Stimulated activated naive B cell treated with anti-CD40 and anti-IgM and Interleukin-4, amounts not matched to agents 10 μg/mL and 1 μg/mL and 100 μg/mL, for 72 hours (primary cell): Measurements from ENCODE around the gene DNAJC4.

ENCODE experiments used
- ATAC-seq, 2 donors: fragments of 150-1000 bp; cut with Tn5 transposase; replicated peaks; 2 replicates each; pipeline ENCODE4 v1.10.0; 2021; ENCODE audit warnings: moderate library complexity in 1 of 2
- DNase-seq: peaks from one replicate; pipeline ENCODE4 v3.0.0; 2021
- H3K27ac Mint-ChIP-seq: one replicate; pipeline ENCODE4 v1.8.0; 2022; ENCODE audit warnings: mild to moderate bottlenecking, mixed read lengths
- H3K27me3 Mint-ChIP-seq, 2 donors: one replicate each; pipeline ENCODE4 v1.8.0; 2022; ENCODE audit warnings: mixed read lengths in 2 of 2
- H3K36me3 Mint-ChIP-seq, 2 donors: one replicate each; pipeline ENCODE4 v1.8.0; 2022; ENCODE audit warnings: mixed read lengths in 2 of 2, mild to moderate bottlenecking in 1 of 2
- H3K4me1 Mint-ChIP-seq, 2 donors: one replicate each; pipeline ENCODE4 v1.8.0; 2022; ENCODE audit warnings: mixed read lengths in 2 of 2, mild to moderate bottlenecking in 1 of 2
- H3K4me3 Mint-ChIP-seq, 2 donors: one replicate each; pipeline ENCODE4 v1.8.0; 2022; ENCODE audit warnings: mild to moderate bottlenecking in 2 of 2, mixed read lengths in 2 of 2, moderate library complexity in 1 of 2
- H3K9me3 Mint-ChIP-seq, 2 donors: one replicate each; pipeline ENCODE4 v1.8.0; 2022; ENCODE audit warnings: mixed read lengths in 2 of 2, mild to moderate bottlenecking in 1 of 2

DNAJC4 gene

DNA sequence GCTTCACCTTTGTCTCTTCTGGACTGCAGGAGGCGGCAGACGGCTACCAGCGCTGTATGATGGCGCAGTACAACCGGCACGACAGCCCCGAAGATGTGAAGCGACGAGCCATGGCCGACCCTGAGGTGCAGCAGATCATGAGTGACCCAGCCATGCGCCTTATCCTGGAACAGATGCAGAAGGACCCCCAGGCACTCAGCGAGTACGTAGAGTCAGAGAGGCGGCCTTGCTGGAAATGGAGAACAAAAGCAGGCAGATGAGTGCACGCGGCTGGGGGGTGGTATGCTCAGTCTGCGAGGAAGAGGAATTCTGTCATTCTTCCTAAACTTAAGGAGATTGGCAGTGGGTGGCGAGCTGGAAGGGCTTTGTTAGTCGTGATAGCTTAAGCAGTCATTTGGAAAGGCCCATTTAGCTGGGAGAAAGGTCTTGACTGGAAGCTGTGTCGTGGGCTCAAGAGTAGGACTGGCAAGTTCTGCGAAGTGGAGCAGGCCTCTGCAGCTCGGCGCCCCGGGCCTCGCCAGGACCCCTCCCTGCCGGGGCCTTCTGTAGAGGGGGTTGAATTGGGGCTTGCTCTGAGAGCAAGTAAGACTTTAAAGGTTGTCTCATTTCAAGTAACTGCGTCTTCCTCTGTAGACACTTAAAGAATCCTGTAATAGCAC is 26.8 kb upstream of the DNAJC4 start:
- Mint-ChIP-seq H3K27ac (no peak overlapping the region), H3K9me3 (no peaks in the 10 kb centered on the region), H3K4me1 (peaks cover 34 to 54% of the 10 kb centered on the region in 2 donors), H3K27me3 (no peaks in the 10 kb centered on the region), H3K4me3 (no peak overlapping the region), H3K36me3 (peaks cover 56 to 72% of the 10 kb centered on the region in 2 donors)
- ATAC-seq = no peak
- no peak for DNase-seq

- no peak for ATAC-seq
- DNase-seq = no peak
- H3K27ac Mint-ChIP-seq = peak overlapping the region; percentile 98
- H3K4me1 Mint-ChIP-seq = peaks cover 38 to 59% of the 10 kb centered on the region in 2 donors
- H3K36me3 Mint-ChIP-seq = peaks cover 60 to 77% of the 10 kb centered on the region in 2 donors
- H3K4me3 Mint-ChIP-seq = peak overlapping the region in 1 of 2 donors; percentile 23
- no peaks in the 10 kb centered on the region for H3K9me3 Mint-ChIP-seq
- H3K27me3 Mint-ChIP-seq = no peaks in the 10 kb centered on the region
Observed at GRCh38 chr11:64204080-64204440, 26.3 kb upstream of the DNAJC4 start.

GRCh38 chr11:64204464-64204989 is 25.8 kb upstream of the DNAJC4 start:
- H3K36me3 Mint-ChIP-seq = peaks cover 63 to 81% of the 10 kb centered on the region in 2 donors
- peak; percentile 66 for DNase-seq
- peaks cover 41 to 64% of the 10 kb centered on the region in 2 donors for H3K4me1 Mint-ChIP-seq
- H3K4me3 Mint-ChIP-seq = peak overlapping the region in 1 of 2 donors; percentile 62
- H3K27me3 Mint-ChIP-seq = no peaks in the 10 kb centered on the region
- no peaks in the 10 kb centered on the region for H3K9me3 Mint-ChIP-seq
- H3K27ac Mint-ChIP-seq = peak overlapping the region; percentile 98
- peak; percentile 22 to 35 for ATAC-seq

GRCh38 chr11:64206457-64207255 is 23.7 kb upstream of the DNAJC4 start, which contains the start of gene FERMT3:
Gene FERMT3, plus strand, starts transcription at chr11:64206721. Its CDS starts 644 bp downstream, at chr11:64207365.
- ATAC-seq (peak; percentile 69 to 70), DNase-seq (peak; percentile 79)

GRCh38 chr11:64207256-64208085 is 22.9 kb upstream of the DNAJC4 start:
- H3K27me3 Mint-ChIP-seq = no peaks in the 10 kb centered on the region
- H3K9me3 Mint-ChIP-seq = no peaks in the 10 kb centered on the region
- H3K4me3 Mint-ChIP-seq = peak overlapping the region; percentile 92 to 95
- peaks cover 71 to 85% of the 10 kb centered on the region in 2 donors for H3K36me3 Mint-ChIP-seq
- DNase-seq = peak; percentile 77
- H3K4me1 Mint-ChIP-seq = peaks cover 53 to 88% of the 10 kb centered on the region in 2 donors
- ATAC-seq = peak; percentile 75 to 81
- peak overlapping the region; percentile 98 for H3K27ac Mint-ChIP-seq

More at GRCh38 chr11:64206457-64207255, 23.7 kb upstream of the DNAJC4 start, which contains the start of gene FERMT3:
- Mint-ChIP-seq H3K27ac (peak within 1 kb of the TSS; percentile 98), H3K4me3 (peak within 1 kb of the TSS; percentile 92 to 95), H3K4me1 (peaks cover 45 to 81% of the 10 kb centered on the region in 2 donors), H3K27me3 (no peaks in the 10 kb centered on the region), H3K36me3 (peaks cover 63 to 82% of the 10 kb centered on the region in 2 donors), H3K9me3 (no peaks in the 10 kb centered on the region)

DNA sequence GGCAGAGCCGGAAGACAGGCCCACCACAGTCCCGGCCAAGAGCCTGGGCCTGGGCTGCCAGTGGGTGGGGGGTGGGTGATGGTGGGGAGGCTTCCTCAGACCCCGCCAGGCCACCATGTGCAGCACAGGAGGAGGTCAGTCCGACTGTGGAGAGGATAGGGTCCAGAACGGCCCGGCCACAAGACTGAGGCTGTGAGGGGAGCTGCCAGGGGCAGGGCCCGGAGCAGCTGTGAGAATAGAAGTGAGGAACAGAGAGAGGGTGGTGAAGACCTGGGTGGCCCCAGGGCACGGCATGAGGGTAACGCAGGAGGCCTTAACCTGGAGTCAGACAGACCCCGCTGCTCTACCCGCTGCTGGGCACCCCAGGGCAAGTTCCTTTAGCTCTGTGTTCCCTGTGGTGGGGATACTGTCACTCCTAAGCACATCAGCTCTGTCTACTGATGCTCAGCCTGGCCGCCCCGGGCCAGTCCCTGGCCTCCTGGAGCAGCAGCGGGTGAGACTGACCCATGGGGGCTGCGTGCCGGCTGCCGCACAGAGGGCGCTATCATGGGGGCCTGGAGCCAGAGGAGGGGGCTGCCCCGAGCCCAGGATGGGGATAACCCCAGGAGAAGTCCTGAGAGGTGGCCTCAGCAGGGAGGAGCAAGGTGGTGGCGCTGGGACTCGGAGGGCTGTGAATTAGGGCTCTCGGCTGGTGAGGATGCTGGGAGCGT is 22.1 kb upstream of the DNAJC4 start:
- ATAC-seq (peak in 1 of 2 donors; percentile 8), DNase-seq (no peak)
- H3K4me1 Mint-ChIP-seq = peaks cover 53 to 92% of the 10 kb centered on the region in 2 donors
- H3K4me3 Mint-ChIP-seq = peak overlapping the region; percentile 92 to 95
- H3K27ac Mint-ChIP-seq = peak overlapping the region; percentile 98
- H3K9me3 Mint-ChIP-seq = no peaks in the 10 kb centered on the region
- H3K27me3 Mint-ChIP-seq = no peaks in the 10 kb centered on the region
- H3K36me3 Mint-ChIP-seq = peaks cover 71 to 84% of the 10 kb centered on the region in 2 donors

DNA sequence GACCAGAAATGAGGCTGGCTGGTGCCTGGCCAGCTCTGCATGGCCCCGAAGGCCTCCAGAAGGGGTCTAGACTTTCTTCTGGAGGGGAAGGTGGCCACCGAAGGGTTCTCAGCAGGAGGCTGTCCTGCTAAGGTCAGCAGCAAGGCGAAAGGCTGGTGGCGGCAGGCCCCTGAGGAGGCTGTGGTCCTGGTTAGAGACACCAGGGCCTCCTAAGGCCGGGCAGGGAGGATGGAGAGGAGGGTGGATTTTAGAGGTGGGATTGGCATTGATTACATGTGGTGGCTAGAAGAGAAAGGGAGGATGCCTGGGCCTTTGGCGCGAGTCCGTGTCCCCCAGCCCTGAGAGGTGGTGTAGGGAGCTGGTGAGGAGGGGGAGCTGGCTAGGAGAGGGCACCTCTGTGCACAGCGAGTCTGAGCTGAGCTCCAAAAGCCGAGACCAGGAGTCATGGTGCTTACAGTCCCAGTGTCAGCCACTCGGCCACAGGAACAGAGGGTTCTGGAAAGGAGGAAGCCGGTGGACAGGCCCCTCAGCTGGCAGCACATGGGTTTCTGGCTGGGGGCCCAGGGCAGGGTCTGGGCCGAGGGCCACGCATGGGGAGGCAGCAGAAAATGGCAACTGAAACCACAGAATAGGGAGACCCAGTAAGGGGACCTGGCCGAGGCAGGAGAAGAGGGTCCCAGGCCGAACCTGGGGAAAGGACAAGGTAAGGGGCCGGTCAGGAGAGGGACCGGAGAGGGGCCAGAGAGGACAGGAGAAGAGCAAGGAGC is 21.4 kb upstream of the DNAJC4 start:
- peaks cover 52 to 92% of the 10 kb centered on the region in 2 donors for H3K4me1 Mint-ChIP-seq
- peak overlapping the region; percentile 98 for H3K27ac Mint-ChIP-seq
- no peaks in the 10 kb centered on the region for H3K9me3 Mint-ChIP-seq
- peak overlapping the region; percentile 92 to 95 for H3K4me3 Mint-ChIP-seq
- ATAC-seq = no peak
- DNase-seq = no peak
- H3K36me3 Mint-ChIP-seq = peaks cover 69 to 82% of the 10 kb centered on the region in 2 donors
- H3K27me3 Mint-ChIP-seq = no peaks in the 10 kb centered on the region

DNA sequence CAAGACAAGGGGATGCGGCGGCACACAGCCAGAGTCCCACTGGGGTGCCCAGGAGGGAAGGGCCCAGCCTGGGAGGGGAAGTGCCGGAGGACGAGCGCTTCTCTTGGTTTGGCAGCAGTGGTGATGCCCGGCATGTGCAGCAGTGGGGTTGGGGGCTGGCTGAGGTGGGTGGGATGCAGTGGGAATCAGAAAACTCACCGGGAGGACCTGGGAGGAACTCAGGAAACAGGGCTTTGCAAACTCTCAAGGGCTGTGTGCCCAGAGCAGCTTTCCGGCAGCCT is 20.8 kb upstream of the DNAJC4 start:
- H3K27ac Mint-ChIP-seq = peak overlapping the region; percentile 98

DNA sequence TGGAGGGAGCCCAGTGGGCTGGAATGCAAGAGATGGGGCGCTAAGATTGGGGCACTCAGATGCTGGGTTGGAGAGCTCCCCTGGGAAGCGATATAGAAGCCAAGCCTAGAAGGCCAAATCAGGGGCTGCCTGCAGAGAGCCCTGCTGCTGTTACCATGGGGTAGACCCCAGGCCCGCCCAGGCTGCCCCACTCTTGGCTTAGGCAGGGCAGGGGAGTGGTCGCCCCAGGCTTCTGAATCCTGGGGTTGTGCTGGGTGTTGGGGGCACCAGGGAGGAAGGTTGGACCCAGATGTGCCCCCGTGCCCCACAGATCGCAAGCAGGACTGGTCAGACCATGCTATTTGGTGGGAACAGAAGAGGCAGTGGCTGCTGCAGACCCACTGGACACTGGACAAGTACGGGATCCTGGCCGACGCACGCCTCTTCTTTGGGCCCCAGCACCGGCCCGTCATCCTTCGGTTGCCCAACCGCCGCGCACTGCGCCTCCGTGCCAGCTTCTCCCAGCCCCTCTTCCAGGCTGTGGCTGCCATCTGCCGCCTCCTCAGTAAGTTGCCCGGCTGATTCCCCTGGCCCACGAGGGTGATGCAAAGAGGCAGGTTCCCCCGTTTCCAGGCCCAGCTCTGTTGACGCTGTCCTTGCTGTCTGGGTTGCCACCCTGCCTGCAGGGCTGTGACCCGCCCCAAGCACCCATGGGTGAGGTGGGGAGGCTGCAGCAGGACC is 19.9 kb upstream of the DNAJC4 start:
- Mint-ChIP-seq H3K27ac (peak overlapping the region; percentile 71), H3K9me3 (no peaks in the 10 kb centered on the region), H3K4me1 (peaks cover 48 to 92% of the 10 kb centered on the region in 2 donors), H3K4me3 (peak overlapping the region; percentile 53 to 57), H3K27me3 (no peaks in the 10 kb centered on the region), H3K36me3 (peaks cover 72 to 88% of the 10 kb centered on the region in 2 donors)
- DNase-seq = no peak
- no peak for ATAC-seq

More for the DNA sequence above, 20.8 kb upstream of the DNAJC4 start:
- ATAC-seq (no peak), DNase-seq (no peak)
- peak overlapping the region; percentile 92 to 95 for H3K4me3 Mint-ChIP-seq
- H3K36me3 Mint-ChIP-seq = peaks cover 69 to 82% of the 10 kb centered on the region in 2 donors
- no peaks in the 10 kb centered on the region for H3K27me3 Mint-ChIP-seq
- H3K4me1 Mint-ChIP-seq = peaks cover 48 to 92% of the 10 kb centered on the region in 2 donors
- no peaks in the 10 kb centered on the region for H3K9me3 Mint-ChIP-seq

DNA sequence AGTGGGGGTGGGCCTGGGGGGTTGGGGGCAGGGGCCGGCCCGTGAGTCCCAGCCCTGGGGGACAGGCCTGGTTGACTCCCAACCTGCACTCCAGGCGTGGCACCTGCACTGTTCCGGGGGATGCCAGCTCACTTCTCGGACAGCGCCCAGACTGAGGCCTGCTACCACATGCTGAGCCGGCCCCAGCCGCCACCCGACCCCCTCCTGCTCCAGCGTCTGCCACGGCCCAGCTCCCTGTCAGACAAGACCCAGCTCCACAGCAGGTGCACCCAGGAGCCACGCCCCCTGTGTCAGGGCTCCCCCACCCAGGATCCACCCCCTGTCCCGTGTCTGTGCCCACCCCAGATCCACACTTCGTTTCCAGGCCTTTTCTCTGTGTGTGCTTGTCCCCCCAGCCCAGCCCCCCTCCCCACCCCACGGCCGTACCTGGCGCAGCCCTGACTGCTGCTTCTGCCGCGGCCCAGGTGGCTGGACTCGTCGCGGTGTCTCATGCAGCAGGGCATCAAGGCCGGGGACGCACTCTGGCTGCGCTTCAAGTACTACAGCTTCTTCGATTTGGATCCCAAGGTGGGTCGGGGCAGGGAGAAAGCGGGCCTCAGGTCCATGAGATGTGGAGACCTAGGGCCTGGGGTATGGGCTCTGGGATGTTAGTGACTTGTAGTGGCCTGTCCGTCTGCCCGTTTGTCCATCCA is 19.0 kb upstream of the DNAJC4 start:
- ATAC-seq = no peak
- peak overlapping the region; percentile 39 for H3K27ac Mint-ChIP-seq
- H3K4me1 Mint-ChIP-seq = peaks cover 42 to 87% of the 10 kb centered on the region in 2 donors
- H3K36me3 Mint-ChIP-seq = peaks cover 69 to 83% of the 10 kb centered on the region in 2 donors
- H3K9me3 Mint-ChIP-seq = no peaks in the 10 kb centered on the region
- no peaks in the 10 kb centered on the region for H3K27me3 Mint-ChIP-seq
- no peak for DNase-seq
- H3K4me3 Mint-ChIP-seq = peak overlapping the region in 1 of 2 donors; percentile 11

GRCh38 chr11:64216879-64217278 is 13.5 kb upstream of the DNAJC4 start:
- ATAC-seq (no peak), DNase-seq (no peak)
- Mint-ChIP-seq H3K4me3 (no peak overlapping the region), H3K27ac (peak overlapping the region; percentile 14), H3K27me3 (no peaks in the 10 kb centered on the region), H3K4me1 (peaks cover 23 to 44% of the 10 kb centered on the region in 2 donors), H3K9me3 (no peaks in the 10 kb centered on the region), H3K36me3 (peaks cover 55 to 64% of the 10 kb centered on the region in 2 donors)
